NCI-H748 (cell line): Measurements from ENCODE around the gene MPL.

Experiments used
- DNase-seq: peaks from one replicate; lab custom pipeline; 2025; ENCODE audit not compliant: unreplicated experiment; lab: John Stamatoyannopoulos, UW

MPL gene

GRCh38 chr1:43321331-43321891, 16.2 kb upstream of the MPL start:
- DNase-seq = no peak

GRCh38 chr1:43322506-43322905, 15.1 kb upstream of the MPL start:
- DNase-seq = no peak

GRCh38 chr1:43324810-43325209, 12.8 kb upstream of the MPL start:
- no peak for DNase-seq

- DNase-seq = no peak
Measured at GRCh38 chr1:43325381-43325780, 12.2 kb upstream of the MPL start.

GRCh38 chr1:43327549-43328292, 9.9 kb upstream of the MPL start:
- no peak for DNase-seq

GRCh38 chr1:43329995-43330751, 7.4 kb upstream of the MPL start:
- DNase-seq = no peak

GRCh38 chr1:43331688-43332087, 5.9 kb upstream of the MPL start:
- DNase-seq = peak; percentile 75

GRCh38 chr1:43334453-43335205, 3.0 kb upstream of the MPL start:
- DNase-seq = no peak

GRCh38 chr1:43338001-43338400, 383 bp downstream of the MPL start:
- DNase-seq = no peak

GRCh38 chr1:43339584-43340232, 2.1 kb downstream of the MPL start:
- no peak for DNase-seq

GRCh38 chr1:43340559-43340958, 2.9 kb downstream of the MPL start:
- DNase-seq = no peak

GRCh38 chr1:43344267-43344850, 6.7 kb downstream of the MPL start:
- DNase-seq = no peak

- no peak for DNase-seq
Measured at GRCh38 chr1:43345120-43345519, 7.5 kb downstream of the MPL start.

GRCh38 chr1:43346636-43347035, 9.0 kb downstream of the MPL start:
- no peak for DNase-seq

GRCh38 chr1:43348343-43348808, 10.8 kb downstream of the MPL start:
- DNase-seq = peak; percentile 99

- peak; percentile 100 for DNase-seq
Measured at GRCh38 chr1:43348809-43349593, 11.4 kb downstream of the MPL start.

GRCh38 chr1:43349594-43350306, 12.1 kb downstream of the MPL start:
- no peak for DNase-seq

- no peak for DNase-seq
Measured at GRCh38 chr1:43350976-43351375, 13.4 kb downstream of the MPL start.
